Amniotic stem cell (primary cell): Measurements from ENCODE around the gene MATN3.

Experiments used
- DNase-seq: peaks from one replicate; lab custom pipeline; 2025; lab: John Stamatoyannopoulos, UW

The MATN3 gene

GRCh38 chr2:20005067-20005627 is 7.3 kb downstream of the MATN3 start:
- DNase-seq: no peak

DNA sequence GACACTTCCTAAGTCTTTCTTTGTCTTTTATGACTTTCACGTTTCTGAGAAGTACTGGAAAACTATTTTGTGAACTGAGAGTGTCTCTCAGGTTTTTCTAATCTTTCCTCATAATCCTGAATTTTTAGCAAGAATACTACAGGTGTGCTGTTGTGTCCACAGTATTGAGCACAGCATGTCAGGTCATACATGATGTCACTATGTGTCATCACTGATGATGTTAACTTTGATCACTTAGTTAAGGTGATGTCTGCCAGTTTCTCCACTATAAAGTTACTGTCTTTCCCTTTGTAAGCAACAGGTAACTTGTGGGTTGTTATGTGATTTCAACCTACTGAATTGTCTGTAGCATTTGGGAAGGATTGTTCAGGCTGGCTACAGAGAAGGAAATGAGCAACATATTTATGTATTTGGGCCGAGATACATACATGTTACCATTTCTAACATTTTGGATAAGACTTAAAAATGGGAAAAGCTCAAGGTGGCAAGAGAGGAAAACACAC is 11.1 kb downstream of the MATN3 start:
- no peak for DNase-seq

DNA sequence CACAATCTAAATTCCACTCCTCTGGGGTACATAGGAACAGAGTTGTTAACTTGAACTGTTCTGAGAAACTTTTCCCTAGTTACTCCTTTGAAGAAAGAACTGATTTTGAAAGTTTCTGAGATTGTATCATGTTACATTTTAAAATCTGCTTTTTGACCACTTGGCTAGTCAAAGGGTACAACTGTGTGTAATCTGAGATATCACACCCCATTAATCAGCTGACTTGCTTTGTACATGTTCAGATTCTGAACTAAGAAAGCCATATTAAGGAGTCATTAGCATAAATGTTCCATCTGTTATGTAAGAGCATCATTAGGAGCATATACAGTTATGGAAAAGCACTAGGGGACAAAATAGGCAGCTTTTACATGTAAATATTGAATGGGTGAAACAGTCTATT is 18.7 kb downstream of the MATN3 start:
- no peak for DNase-seq

- DNase-seq: no peak
These were observed 20.6 kb downstream of the MATN3 start for GRCh38 chr2:19991895-19992294.

GRCh38 chr2:19990416-19990728 is 22.1 kb downstream of the MATN3 start:
- no peak for DNase-seq

- DNase-seq: peak; percentile 66
These were observed 22.6 kb downstream of the MATN3 start, which contains the start of gene WDR35 for GRCh38 chr2:19989667-19990415. Gene WDR35, minus strand, starts transcription at chr2:19990105. Its CDS starts 90 bp downstream, at chr2:19990015.

GRCh38 chr2:19989342-19989666 is 23.2 kb downstream of the MATN3 start:
- no peak for DNase-seq

GRCh38 chr2:19988600-19988999 is 23.9 kb downstream of the MATN3 start:
- DNase-seq: no peak

GRCh38 chr2:19987936-19988335 is 24.5 kb downstream of the MATN3 start:
- DNase-seq: no peak

GRCh38 chr2:19982268-19982667 is 30.2 kb downstream of the MATN3 start:
- no peak for DNase-seq

DNA sequence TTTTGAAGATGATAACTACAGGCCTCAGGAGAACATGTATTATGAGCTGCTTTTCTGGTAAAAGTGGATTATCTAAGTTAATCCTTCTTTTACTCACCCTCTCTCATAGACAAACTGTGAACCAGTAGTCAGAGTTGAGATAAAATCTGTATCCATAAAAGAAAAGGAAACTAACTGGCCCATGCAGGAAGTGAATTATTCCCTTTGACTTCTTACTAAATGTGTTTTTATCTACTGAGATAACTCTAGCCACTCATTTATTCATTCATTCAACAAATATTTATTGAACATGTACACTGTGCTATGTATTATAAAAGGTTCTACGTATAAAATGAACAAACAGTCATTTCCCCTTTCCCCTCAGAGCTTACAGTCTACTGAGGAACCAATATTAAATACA is 32.5 kb downstream of the MATN3 start:
- no peak for DNase-seq

DNA sequence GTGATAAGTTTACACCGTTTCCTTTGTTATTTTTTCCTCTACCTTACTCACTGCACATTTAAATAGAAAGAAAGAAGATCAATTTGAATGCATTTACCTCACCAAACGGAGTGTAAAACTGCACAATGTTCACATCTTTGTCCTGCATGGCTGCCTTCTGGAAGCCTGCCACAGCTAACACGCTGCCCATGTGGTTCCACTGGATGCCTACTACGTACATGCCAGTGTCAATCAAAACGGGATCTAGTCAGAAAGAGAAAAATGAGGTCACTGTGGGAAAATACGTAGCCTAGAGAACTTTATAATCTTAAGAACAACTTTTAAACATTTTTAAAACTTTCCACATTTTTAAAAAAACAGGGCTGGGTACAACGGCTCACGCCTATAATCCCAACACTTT is 39.0 kb downstream of the MATN3 start:
- no peak for DNase-seq

DNA sequence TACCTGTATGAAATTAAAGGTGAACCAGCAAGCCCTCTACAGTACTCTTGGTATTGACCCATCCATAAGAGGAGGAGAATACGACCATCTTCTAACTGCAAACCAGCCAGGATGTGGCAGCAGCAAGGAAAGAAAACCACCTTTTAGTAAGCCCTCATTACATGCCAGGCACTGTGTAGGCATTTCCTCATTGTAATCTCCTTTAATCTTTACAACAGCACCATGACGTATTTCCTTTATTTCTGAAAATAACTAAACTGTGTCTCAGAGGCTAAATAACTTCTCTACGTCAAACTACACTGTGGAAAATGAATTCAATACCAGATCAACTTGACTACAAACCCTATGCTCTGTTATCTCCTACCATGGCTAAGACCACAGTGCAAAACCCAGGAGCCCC is 40.8 kb downstream of the MATN3 start:
- DNase-seq: no peak

DNA sequence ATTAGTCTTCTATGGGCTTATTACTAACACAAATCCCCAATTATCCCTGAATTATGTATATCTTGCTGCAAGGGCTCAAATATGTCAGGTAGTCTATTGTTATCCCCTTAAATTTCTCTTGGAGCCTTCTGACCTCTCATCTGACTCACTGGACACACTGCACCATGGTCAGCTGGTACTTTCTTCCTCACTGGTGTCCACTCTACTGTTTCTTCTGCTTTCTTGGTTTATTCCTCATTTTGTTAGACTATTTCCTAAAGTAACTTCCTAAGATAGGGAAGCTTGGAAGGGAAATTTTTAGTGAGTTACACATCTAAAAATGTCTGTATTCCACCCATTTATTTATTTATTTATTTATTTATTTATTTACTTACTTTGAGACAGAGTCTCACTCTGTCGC is 49.1 kb downstream of the MATN3 start:
- no peak for DNase-seq

- peak; percentile 62 for DNase-seq
These were observed 56.7 kb downstream of the MATN3 start for GRCh38 chr2:19955544-19956422.

DNA sequence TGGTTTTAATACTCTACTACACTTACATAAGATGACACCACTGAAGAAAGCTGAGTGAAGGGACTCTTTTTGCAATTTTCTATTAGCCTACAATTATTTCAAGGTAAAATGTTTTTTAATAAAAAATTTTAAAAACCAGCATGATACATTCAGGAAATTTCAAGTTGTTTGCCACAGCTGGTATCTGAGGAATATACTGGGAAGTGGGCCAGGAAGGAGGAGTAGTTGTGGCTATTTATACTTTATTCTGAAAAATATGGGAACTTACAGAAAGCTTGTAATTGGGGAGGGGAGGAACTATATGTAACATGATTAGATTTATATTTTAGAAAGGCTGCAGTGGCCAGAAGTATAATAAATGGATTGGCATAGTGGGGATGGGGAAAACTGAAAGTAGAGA is 63.4 kb downstream of the MATN3 start:
- DNase-seq: peak; percentile 9

DNA sequence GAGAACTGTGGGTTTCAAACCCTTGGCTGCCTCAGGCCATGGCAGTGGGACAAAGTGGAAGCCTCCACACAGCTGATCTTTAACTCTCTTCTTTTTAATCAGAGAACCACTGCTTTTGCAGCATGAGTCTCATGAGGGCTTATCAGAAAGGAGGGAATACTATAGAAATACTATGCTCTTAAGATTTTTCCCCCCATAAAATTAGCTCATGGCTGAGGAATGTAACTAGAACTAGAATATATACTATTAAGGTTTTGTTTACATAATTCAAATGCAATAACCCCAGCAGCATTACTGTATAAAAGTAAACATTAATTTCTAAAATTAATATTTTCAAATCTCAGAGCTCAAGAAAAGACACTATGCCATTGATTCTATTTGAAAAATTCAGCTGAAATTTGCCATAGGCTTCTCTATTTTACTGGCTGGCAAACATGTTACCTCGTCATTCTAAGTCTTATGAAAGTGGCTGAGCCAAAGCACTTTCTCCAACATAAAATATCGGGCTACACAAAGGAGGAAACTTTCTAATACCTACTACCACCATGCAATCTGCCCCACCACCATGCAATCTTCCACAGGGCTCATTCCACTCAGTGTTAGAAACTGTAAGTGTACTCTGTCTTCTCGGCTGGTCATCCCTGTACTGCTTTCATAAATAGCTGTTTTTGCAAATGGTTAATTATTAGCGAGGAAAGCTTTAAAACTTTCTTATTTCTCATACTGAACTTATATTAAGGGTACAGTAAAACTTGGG is 65.1 kb downstream of the MATN3 start:
- no peak for DNase-seq

GRCh38 chr2:19944205-19944845 is 68.1 kb downstream of the MATN3 start:
- DNase-seq: no peak

DNA sequence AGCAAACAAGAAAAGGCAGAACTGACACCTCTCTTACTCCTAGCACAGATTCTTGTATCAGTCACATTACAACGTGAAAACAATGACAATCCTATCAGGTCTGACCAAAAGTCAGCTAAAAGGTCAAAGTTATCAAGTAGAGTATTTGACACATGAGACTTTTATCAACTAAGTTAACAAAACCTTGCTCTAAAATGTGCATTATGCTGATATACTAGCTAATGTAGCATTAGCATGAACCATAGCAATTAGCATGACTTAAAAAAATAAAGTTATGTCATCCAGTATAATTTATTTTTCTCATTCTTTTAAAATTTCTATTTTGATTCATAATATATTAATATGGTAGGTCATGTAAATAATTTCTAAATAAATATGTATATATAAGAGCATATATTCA is 69.3 kb downstream of the MATN3 start:
- no peak for DNase-seq

DNA sequence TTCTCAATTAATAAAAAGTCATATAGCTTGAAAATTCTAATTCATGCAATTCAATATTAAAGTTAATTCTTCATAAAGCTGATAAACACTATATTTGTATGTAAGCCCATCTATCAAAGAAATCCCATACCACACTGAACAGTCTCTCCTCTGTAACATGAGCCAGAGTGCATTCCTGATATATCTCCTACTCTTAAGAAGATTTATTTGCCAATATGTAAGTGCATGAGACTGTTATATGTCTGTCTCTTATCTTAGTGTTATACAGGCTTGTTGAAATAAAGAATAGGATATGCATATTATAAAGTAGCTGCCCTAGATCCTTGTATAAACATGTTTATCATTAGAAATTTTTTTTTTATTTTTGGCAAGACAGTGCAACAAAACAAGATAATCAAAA is 70.3 kb downstream of the MATN3 start:
- no peak for DNase-seq
